ENCODE data around the gene CAMK4. TPM values are rescaled to one million over a fixed set of nuclear protein-coding genes. Genes with fewer than 3 reads are reported as not detected.

Gene CAMK4
- total RNA-seq, 4 donors from 2014 or later, result 3.5 to 38.8 (median 6.2) TPM

- Histone ChIP-seq H3K27ac (no peak overlapping the region), H3K4me3 (no peak overlapping the region), H3K36me3 (no peaks in the 10 kb centered on the region), H3K4me1 (no peaks in the 10 kb centered on the region), H3K27me3 (no peaks in the 10 kb centered on the region), H3K9me3 (no peaks in the 10 kb centered on the region)
- DNase-seq, result no peak
- TF ChIP-seq POLR2A (IDR thresholded peaks at IDR 0.05) (no peak), CTCF (IDR thresholded peaks at IDR 0.05) (no peak)
These were observed 165.4 kb downstream of the CAMK4 start for GRCh38 chr5:111389390-111390082.

GRCh38 chr5:111392181-111392580 is 168.0 kb downstream of the CAMK4 start:
- H3K36me3 ChIP-seq, result no peaks in the 10 kb centered on the region

GRCh38 chr5:111394586-111394985 is 170.4 kb downstream of the CAMK4 start:
- no peaks in the 10 kb centered on the region for H3K9me3 ChIP-seq
- no peak for DNase-seq
- H3K27ac ChIP-seq, result no peak overlapping the region
- H3K36me3 ChIP-seq, result no peaks in the 10 kb centered on the region
- H3K4me1 ChIP-seq, result no peaks in the 10 kb centered on the region
- H3K4me3 ChIP-seq, result no peak overlapping the region
- no peak for TF ChIP-seq CTCF (IDR thresholded peaks at IDR 0.05)
- no peak for TF ChIP-seq POLR2A (IDR thresholded peaks at IDR 0.05)
- H3K27me3 ChIP-seq, result no peaks in the 10 kb centered on the region

More at GRCh38 chr5:111392181-111392580, 168.0 kb downstream of the CAMK4 start:
- Histone ChIP-seq H3K27ac (no peak overlapping the region), H3K4me1 (no peaks in the 10 kb centered on the region), H3K27me3 (no peaks in the 10 kb centered on the region), H3K4me3 (no peak overlapping the region), H3K9me3 (no peaks in the 10 kb centered on the region)
- TF ChIP-seq CTCF (IDR thresholded peaks at IDR 0.05) (no peak), POLR2A (IDR thresholded peaks at IDR 0.05) (no peak)
- DNase-seq, result no peak

- H3K36me3 ChIP-seq, result no peaks in the 10 kb centered on the region
- H3K27ac ChIP-seq, result no peak overlapping the region
- H3K27me3 ChIP-seq, result no peaks in the 10 kb centered on the region
- no peaks in the 10 kb centered on the region for H3K4me1 ChIP-seq
- TF ChIP-seq CTCF (IDR thresholded peaks at IDR 0.05), result no peak
- TF ChIP-seq POLR2A (IDR thresholded peaks at IDR 0.05), result no peak
- H3K9me3 ChIP-seq, result no peaks in the 10 kb centered on the region
- H3K4me3 ChIP-seq, result no peak overlapping the region
- no peak for DNase-seq
These were observed 173.8 kb downstream of the CAMK4 start for GRCh38 chr5:111398013-111398412.

GRCh38 chr5:111399113-111399512 is 174.9 kb downstream of the CAMK4 start:
- no peak for TF ChIP-seq POLR2A (IDR thresholded peaks at IDR 0.05)
- no peak for TF ChIP-seq CTCF (IDR thresholded peaks at IDR 0.05)
- no peaks in the 10 kb centered on the region for H3K9me3 ChIP-seq
- DNase-seq, result no peak
- H3K27me3 ChIP-seq, result no peaks in the 10 kb centered on the region
- H3K27ac ChIP-seq, result no peak overlapping the region
- no peak overlapping the region for H3K4me3 ChIP-seq
- no peaks in the 10 kb centered on the region for H3K36me3 ChIP-seq
- no peaks in the 10 kb centered on the region for H3K4me1 ChIP-seq
